ENCODE data around the gene SH2D3C. TPM values are rescaled to one million over a fixed set of nuclear protein-coding genes. Genes with fewer than 3 reads are reported as not detected.

SH2D3C gene
- total and polyA plus RNA-seq, 9 of the 15 experiments (the other 6 are each of a cell fraction or from before 2014, with no cell fraction given), result 0.03 to 1.2 (median 0.22) TPM; not detected in 1

GRCh38 chr9:127751269-127752054 is 27.0 kb downstream of the SH2D3C start (continued):
- TF ChIP-seq GTF2E2 (tag; IDR thresholded peaks at IDR 0.05) (no peak), ZBTB26 (CRISPR knock-in tag; IDR thresholded peaks at IDR 0.05) (no peak), USF2 (CRISPR knock-in tag; IDR thresholded peaks at IDR 0.05) (no peak), ZZZ3 (IDR thresholded peaks at IDR 0.05) (no peak), NFATC3 (IDR thresholded peaks at IDR 0.05) (no peak), RERE (CRISPR knock-in tag; IDR thresholded peaks at IDR 0.05; ENCODE audit: borderline replicate concordance) (no peak), BRCA1 (IDR thresholded peaks at IDR 0.05) (no peak), BRCA1 (CRISPR knock-in tag; IDR thresholded peaks at IDR 0.05) (no peak), ZNF224 (CRISPR knock-in tag; IDR thresholded peaks at IDR 0.05) (no peak), ZNF212 (CRISPR knock-in tag; IDR thresholded peaks at IDR 0.05) (no peak), ZNF395 (CRISPR knock-in tag; IDR thresholded peaks at IDR 0.05) (peak; percentile 58; the same call in 1 of the 2 replicates), HOXB6 (CRISPR knock-in tag; IDR thresholded peaks at IDR 0.05; ENCODE audit: borderline replicate concordance) (no peak), CREB3 (tag; conservative IDR thresholded peaks at IDR 0.05; ENCODE audit: low read depth) (0 out of 2 replicates have a peak, but pooled peaks have one; percentile 46), MYNN (IDR thresholded peaks at IDR 0.05) (no peak), MYNN (CRISPR knock-in tag; IDR thresholded peaks at IDR 0.05) (no peak), CREM (IDR thresholded peaks at IDR 0.05; ENCODE audit: low read depth) (no peak), NUFIP1 (IDR thresholded peaks at IDR 0.05; ENCODE audit: partially characterized antibody) (no peak), SMAD1 (IDR thresholded peaks at IDR 0.05; ENCODE audit: low read depth, low read length, partially characterized antibody) (no peak), ZNF778 (CRISPR knock-in tag; IDR thresholded peaks at IDR 0.05) (no peak)

Measured in K562 (cell line).